ENCODE results near the gene POLE2. TPM values are rescaled to one million over a fixed set of nuclear protein-coding genes. Genes with fewer than 3 reads are reported as not detected.
"Not testable (repeated sequence)": the region's sequence is repeated elsewhere in the genome, so short reads cannot be mapped to it uniquely, and the experiment has no call there.

Gene POLE2
- total and polyA plus RNA-seq, 2 of the 13 experiments (the other 11 are each of a cell fraction or from before 2014, with no cell fraction given): 16.6 to 37.0 TPM

DNA sequence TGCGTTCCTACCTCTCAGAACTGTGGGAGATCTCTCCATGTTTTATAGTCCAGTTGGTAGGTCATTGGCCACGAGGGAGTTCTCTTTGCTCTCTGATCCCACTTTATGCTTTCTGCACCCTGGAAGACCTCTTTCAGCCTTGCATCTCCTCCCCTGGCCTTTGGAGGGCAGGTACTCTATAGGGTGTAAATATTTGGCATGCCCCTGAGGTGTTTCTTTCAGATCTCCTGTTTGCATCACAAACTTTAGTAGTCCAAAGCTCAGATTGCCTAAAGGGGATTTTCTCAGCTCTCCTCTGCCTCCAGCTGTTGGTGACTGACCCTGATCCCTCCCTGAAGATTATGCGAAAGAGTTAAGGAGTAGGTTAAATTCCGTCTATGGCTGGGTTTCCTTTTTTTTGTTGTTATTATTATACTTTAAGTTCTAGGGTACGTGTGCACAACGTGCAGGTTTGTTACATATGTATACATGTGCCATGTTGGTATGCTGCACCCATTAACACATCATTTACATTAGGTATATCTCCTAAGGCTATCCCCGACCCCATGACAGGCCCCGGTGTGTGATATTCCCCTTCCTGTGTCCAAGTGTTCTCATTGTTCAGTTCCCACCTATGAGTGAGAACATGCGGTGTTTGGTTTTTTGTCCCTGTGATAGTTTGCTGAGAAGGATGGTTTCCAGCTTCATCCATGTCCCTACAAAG is 33.9 kb upstream of the POLE2 start (continued):
- TF ChIP-seq MEF2D (CRISPR knock-in tag; IDR thresholded peaks at IDR 0.05): 0 out of 2 replicates have a peak, but pooled peaks have one; percentile 38
- TF ChIP-seq, protein P1, sequence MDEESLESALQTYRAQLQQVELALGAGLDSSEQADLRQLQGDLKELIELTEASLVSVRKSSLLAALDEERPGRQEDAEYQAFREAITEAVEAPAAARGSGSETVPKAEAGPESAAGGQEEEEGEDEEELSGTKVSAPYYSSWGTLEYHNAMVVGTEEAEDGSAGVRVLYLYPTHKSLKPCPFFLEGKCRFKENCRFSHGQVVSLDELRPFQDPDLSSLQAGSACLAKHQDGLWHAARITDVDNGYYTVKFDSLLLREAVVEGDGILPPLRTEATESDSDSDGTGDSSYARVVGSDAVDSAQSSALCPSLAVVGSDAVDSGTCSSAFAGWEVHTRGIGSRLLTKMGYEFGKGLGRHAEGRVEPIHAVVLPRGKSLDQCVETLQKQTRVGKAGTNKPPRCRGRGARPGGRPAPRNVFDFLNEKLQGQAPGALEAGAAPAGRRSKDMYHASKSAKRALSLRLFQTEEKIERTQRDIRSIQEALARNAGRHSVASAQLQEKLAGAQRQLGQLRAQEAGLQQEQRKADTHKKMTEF (CRISPR knock-in tag; IDR thresholded peaks at IDR 0.05): peak; percentile 71
- peak; percentile 37; the same call in 1 of the 2 replicates for TF ChIP-seq ZNF281 (CRISPR knock-in tag; IDR thresholded peaks at IDR 0.05; ENCODE audit: borderline replicate concordance)
- TF ChIP-seq FOXO1 (CRISPR knock-in tag; IDR thresholded peaks at IDR 0.05): peak; percentile 87
- peak; percentile 61; the same call in 1 of the 2 replicates for TF ChIP-seq ZNF580 (CRISPR knock-in tag; IDR thresholded peaks at IDR 0.05; ENCODE audit: borderline replicate concordance, low read depth)
- peak; percentile 46; the same call in 1 of the 2 replicates for TF ChIP-seq ZNF644 (CRISPR knock-in tag; IDR thresholded peaks at IDR 0.05; ENCODE audit: low read depth)
- peak; percentile 91 for TF ChIP-seq NR2F2 (IDR thresholded peaks at IDR 0.05; ENCODE audit: borderline replicate concordance, low read depth)
- peak; percentile 94 for TF ChIP-seq TEAD3 (CRISPR knock-in tag; optimal IDR thresholded peaks at IDR 0.05; ENCODE audit: borderline replicate concordance)
- TF ChIP-seq, protein P2, sequence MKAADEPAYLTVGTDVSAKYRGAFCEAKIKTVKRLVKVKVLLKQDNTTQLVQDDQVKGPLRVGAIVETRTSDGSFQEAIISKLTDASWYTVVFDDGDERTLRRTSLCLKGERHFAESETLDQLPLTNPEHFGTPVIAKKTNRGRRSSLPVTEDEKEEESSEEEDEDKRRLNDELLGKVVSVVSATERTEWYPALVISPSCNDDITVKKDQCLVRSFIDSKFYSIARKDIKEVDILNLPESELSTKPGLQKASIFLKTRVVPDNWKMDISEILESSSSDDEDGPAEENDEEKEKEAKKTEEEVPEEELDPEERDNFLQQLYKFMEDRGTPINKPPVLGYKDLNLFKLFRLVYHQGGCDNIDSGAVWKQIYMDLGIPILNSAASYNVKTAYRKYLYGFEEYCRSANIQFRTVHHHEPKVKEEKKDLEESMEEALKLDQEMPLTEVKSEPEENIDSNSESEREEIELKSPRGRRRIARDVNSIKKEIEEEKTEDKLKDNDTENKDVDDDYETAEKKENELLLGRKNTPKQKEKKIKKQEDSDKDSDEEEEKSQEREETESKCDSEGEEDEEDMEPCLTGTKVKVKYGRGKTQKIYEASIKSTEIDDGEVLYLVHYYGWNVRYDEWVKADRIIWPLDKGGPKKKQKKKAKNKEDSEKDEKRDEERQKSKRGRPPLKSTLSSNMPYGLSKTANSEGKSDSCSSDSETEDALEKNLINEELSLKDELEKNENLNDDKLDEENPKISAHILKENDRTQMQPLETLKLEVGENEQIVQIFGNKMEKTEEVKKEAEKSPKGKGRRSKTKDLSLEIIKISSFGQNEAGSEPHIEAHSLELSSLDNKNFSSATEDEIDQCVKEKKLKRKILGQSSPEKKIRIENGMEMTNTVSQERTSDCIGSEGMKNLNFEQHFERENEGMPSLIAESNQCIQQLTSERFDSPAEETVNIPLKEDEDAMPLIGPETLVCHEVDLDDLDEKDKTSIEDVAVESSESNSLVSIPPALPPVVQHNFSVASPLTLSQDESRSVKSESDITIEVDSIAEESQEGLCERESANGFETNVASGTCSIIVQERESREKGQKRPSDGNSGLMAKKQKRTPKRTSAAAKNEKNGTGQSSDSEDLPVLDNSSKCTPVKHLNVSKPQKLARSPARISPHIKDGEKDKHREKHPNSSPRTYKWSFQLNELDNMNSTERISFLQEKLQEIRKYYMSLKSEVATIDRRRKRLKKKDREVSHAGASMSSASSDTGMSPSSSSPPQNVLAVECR (CRISPR knock-in tag; IDR thresholded peaks at IDR 0.05; ENCODE audit: borderline replicate concordance): peak; percentile 64; the same call in 1 of the 2 replicates
- peak; percentile 78 for TF ChIP-seq SALL1 (CRISPR knock-in tag; IDR thresholded peaks at IDR 0.05)
- TF ChIP-seq, protein P3, sequence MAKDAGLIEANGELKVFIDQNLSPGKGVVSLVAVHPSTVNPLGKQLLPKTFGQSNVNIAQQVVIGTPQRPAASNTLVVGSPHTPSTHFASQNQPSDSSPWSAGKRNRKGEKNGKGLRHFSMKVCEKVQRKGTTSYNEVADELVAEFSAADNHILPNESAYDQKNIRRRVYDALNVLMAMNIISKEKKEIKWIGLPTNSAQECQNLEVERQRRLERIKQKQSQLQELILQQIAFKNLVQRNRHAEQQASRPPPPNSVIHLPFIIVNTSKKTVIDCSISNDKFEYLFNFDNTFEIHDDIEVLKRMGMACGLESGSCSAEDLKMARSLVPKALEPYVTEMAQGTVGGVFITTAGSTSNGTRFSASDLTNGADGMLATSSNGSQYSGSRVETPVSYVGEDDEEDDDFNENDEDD (CRISPR knock-in tag; IDR thresholded peaks at IDR 0.05; ENCODE audit: borderline replicate concordance): peak; percentile 27; the same call in 1 of the 2 replicates
- TF ChIP-seq TARDBP (CRISPR knock-in tag; IDR thresholded peaks at IDR 0.05): peak; percentile 83
- 0 out of 2 replicates have a peak, but pooled peaks have one; percentile 78 for TF ChIP-seq ZNF160 (CRISPR knock-in tag; IDR thresholded peaks at IDR 0.05)
- 0 out of 2 replicates have a peak, but pooled peaks have one; percentile 45 for TF ChIP-seq MED13 (CRISPR knock-in tag; IDR thresholded peaks at IDR 0.05)
- TF ChIP-seq CREM (IDR thresholded peaks at IDR 0.05): peak; percentile 83; the same call in 1 of the 2 replicates
- TF ChIP-seq CREM (CRISPR knock-in tag; IDR thresholded peaks at IDR 0.05): not testable (repeated sequence)
